Pericardium fibroblast (primary cell): Measurements from ENCODE around the gene CNTNAP2. TPM values are rescaled to one million over a fixed set of nuclear protein-coding genes. Genes with fewer than 3 reads are reported as not detected.

Experiments used
- total RNA-seq: library from RNA; depleted of rRNA; stranded (reverse); fragments of >200 nt; gene quantifications from 2 replicates; pipeline ENCODE4 v1.2.3, GENCODE V29; 2015

Gene CNTNAP2
- total RNA-seq = 0.51 and 1.3 TPM in 2 replicates

DNA sequence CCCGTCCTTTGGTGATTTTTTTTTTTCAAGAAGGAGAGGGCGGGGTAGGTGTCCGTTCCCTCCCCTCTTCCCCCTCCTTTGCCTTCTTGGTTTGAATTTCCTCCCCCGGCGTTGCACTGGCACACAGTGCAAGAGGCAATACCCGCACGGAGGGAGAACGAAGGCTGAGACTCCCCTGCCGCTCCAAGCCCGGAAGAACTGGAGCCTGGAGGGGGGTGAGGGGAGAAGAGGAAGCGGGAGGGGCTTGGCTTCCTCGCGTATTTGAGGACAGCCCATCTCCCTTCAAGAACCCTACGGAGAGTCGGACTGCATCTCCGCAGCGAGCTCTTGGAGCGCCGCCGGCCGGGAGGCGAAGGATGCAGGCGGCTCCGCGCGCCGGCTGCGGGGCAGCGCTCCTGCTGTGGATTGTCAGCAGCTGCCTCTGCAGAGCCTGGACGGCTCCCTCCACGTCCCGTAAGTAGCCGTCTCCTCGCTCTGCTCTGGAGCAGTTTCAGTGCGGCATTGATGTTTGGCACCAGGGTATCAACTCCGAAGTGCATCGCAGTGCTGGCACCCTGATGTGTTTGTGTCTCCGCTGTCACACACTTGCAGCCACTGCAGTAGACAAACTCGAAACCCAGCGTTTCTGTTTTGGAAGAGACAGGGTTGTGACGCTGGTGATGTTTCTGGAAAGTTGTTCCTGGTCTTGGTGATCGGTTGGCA is at the start of gene CNTNAP2:
CNTNAP2 (plus strand) TSS at position 281 of the 702 bp plus-strand sequence; CDS start at position 357, 76 bp downstream.

